ENCODE measurements around the gene PTPRN.
"Not testable (repeated sequence)": the region's sequence is repeated elsewhere in the genome, so short reads cannot be mapped to it uniquely, and the experiment has no call there.

PTPRN gene

GRCh38 chr2:219266886-219267285 lies 42.3 kb downstream of the PTPRN start:
- no peak for DNase-seq

- no peak for DNase-seq
Observed at GRCh38 chr2:219266232-219266631, 43.0 kb downstream of the PTPRN start.

- DNase-seq, result no peak
Observed at GRCh38 chr2:219261024-219261855, 48.0 kb downstream of the PTPRN start.

DNA sequence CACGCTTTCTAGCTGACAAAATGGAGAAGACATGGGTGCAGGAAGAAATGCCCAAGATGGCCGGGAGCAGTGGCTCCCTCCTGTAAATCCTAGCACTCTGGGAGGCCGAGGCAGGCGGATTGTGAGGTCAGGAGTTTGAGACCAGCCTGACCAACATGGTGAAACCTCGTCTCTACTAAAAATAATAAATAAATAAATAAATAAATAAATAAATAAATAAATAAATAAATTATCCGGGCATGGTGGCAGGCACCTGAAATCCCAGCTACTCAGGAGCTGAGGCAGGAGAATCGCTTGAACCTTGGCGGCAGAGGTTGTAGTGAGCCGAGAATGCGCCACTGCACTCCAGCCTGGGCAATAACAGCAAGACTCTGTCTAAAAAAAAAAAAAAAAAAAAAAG lies 50.3 kb downstream of the PTPRN start:
- not testable (repeated sequence) for DNase-seq

- no peak for DNase-seq
Observed at GRCh38 chr2:219254590-219255201, 54.5 kb downstream of the PTPRN start.

- DNase-seq, result peak; percentile 68
Observed at GRCh38 chr2:219253753-219254589, 55.2 kb downstream of the PTPRN start, which contains the start of gene TUBA4A. TUBA4A (minus strand) TSS chr2:219253918; CDS start chr2:219253858, 60 bp downstream.

DNA sequence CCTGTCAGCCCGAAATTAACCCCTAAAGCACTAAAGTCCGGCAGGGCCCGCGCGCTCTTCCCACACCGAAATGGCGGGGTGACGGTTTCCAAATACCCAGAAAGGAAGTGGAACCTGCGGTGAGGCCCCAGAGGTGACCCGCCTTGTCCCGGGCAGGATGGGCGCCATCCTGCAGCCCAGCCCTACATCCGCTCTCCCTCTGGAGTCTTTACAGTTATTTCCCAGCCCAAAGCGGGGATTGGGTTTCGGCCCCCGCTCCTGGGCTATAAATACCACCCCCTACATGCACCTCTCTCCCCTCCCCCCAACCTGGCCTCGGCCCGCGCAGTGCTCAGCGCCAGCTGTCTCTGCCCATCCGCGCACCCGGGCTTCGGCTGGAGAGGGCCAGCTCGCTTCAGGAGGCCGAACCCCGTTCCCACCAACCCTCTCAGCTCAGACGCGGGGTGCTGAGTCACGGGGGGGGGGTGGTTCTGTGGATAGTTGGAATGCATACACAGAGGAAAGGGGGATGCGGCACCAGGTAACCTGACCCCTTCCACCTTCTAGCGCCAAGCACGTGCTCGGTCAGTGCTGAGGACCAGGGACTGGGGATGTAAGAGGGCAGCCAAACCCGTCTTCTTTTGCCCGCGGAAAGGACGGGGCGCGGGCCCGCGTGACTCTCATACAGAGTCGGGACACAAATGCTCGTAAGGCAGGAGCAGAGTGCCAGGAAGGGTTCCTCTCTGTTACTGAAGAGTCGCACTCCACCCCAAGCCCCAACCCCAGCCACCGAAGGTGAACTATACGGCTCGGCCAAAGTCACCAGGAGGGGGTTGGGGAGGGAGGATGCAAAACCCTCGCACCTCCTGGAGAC lies 56.1 kb downstream of the PTPRN start, which contains the start of gene TUBA4B:
TSS of gene TUBA4B (plus strand) at position 344 of the 853 bp plus-strand sequence. CDS start at position 509, 165 bp downstream.
- peak; percentile 45 for DNase-seq

GRCh38 chr2:219252570-219252899 lies 56.7 kb downstream of the PTPRN start:
- no peak for DNase-seq

GRCh38 chr2:219252084-219252483 lies 57.1 kb downstream of the PTPRN start:
- no peak for DNase-seq

DNA sequence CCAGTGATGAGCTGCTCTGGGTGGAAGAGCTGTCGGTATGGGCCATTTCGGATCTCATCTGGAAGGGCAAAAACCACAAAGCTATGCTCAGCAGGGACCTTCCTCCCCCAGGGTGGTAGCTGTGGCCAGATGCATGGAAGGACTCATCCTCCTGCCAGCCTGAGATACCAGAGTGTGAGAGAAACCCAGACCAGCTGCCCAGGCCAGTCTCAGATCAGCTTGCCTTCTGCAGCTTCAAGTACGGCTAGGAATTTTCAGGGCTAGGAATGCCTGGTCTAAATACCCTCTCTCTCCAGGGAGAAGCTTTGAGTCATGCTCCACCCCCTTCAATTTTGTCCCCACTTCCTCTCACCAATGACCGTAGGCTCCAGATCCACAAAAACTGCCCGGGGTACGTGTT lies 57.5 kb downstream of the PTPRN start:
- no peak for DNase-seq

DNA sequence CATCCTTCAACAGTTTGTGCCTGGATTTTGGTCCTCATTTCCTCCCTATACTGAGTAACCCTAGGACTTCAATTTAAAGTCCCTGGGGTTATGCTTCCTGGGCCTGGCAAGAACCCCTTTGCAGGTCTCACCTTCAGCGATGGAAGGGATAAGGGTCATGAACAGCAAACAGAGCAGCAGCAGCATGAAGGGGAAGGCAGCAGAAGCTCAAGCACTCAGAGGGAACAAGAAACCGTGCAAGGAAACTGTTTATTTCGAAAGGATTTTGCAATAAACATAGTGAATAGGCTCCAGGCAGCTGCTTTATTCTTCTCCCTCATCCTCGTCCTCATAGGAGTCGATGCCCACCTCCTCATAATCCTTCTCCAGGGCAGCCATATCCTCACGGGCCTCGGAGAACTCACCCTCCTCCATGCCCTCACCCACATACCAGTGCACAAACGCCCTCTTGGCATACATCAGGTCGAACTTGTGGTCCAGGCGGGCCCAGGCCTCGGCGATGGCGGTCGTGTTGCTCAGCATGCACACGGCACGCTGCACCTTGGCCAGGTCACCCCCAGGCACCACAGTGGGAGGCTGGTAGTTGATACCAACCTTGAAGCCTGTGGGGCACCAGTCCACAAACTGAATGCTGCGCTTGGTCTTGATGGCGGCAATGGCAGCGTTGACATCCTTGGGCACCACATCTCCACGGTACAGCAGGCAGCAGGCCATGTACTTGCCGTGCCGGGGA lies 59.0 kb downstream of the PTPRN start:
- no peak for DNase-seq

GRCh38 chr2:219249203-219249980 lies 59.8 kb downstream of the PTPRN start:
- peak; percentile 74 for DNase-seq

DNA sequence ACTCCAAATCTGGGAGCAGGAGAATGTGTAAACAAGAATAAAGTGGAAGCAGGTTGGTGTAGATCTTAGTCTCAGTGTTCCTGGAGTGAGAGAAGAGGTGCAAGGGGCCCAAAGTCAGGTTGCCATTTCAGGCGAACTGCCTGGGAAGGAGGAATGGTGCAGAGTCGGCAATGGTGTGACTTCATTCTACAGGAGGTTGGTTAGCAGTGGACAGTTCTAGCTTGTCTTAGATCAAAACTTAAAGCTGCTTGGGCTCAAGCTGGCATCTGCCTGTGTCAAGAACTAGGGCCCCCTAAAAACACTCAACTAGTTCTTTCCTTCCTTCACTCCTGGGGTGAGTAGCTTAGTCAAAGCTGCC lies 60.4 kb downstream of the PTPRN start:
- DNase-seq, result no peak

DNA sequence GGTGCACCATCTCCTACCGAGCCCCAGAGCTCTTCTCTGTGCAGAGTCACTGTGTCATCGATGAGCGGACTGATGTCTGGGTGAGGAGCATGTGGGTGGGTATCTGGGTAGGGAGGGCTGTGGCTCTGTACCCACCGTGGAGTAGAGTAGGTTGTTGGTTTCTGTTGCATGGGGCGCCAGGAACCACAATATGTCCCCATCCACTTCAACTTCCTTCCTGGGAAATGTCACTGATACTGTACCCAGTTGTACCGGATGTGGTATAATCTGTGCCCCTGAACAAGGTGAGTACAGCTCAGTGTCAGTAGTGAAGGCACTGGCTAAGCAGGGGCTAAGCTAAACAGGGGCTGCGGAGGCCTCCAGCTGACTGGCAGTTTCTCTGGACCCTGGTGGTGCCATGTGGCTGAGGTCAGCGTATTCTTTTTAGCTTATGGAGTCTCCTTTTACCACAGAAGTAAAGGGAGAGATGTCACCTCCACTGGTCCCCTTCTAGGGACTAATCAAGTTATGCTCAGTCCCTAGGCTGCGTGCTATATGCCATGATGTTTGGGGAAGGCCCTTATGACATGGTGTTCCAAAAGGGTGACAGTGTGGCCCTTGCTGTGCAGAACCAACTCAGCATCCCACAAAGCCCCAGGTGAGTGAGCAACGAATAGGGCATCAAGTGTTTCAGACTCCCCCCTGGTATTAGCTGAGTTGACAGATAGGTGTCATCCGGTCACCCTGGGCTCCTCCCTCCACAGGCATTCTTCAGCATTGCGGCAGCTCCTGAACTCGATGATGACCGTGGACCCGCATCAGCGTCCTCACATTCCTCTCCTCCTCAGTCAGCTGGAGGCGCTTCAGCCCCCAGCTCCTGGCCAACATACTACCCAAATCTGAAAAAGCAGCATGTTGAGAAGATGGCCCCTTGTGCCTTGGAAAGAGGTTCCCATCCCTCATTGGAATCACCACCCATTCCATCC lies 61.2 kb downstream of the PTPRN start:
- DNase-seq, result no peak

GRCh38 chr2:219246559-219246958 lies 62.6 kb downstream of the PTPRN start:
- DNase-seq, result no peak

GRCh38 chr2:219245899-219246230 lies 63.3 kb downstream of the PTPRN start:
- no peak for DNase-seq

DNA sequence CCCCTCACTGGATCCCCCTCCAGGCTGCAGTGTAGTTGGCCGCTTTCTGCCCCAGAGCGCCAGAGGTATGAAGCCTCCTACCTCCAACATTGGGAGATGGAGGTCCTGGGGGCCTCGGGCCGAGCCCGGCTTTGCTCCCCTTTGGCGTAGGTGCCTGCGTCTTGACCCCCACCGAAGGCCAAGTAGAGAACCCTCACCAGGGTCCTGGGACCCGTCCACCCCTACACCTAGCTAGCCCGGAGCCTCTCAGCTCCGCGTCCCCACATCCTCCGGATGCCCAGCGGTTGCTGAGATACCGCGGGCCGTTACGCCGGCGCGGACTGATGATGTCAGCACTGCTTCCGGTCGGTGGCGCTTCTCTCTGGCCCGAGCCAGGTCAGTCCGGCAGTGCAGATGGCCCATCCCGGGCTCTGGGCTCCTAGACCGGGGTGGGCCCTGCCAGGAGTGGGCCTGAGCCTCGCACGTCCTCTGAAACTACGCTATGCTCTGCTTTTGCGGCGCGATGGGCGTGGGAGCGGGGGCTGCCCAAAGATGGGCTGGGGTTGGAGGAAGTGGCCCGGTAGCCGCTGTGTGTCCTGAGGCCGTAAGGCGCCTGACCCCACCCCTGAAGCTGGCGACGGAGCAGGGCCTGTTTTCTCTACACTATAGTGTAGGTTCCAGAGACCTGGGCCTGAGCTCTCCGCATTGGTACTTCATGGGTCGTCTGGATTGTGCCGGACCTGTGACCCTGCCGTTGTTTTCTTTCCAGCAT lies 63.9 kb downstream of the PTPRN start, which contains the start of the genes GLB1L and STK16:
TSS of gene GLB1L (minus strand) at position 297 of the 751 bp plus-strand sequence. CDS start 1,871 bp downstream, outside the sequence.
TSS of gene STK16 (plus strand) at position 332 of the 751 bp plus-strand sequence. CDS start 521 bp downstream, outside the sequence.
- peak; percentile 95 for DNase-seq

GRCh38 chr2:219244789-219245147 lies 64.4 kb downstream of the PTPRN start:
- no peak for DNase-seq

GRCh38 chr2:219243291-219243761 lies 65.9 kb downstream of the PTPRN start:
- no peak for DNase-seq
